Keratinocyte (primary cell): ENCODE measurements around the gene KLK4. TPM values are rescaled to one million over a fixed set of nuclear protein-coding genes. Genes with fewer than 3 reads are reported as not detected.

Experiments
- DNase-seq: peaks from one replicate; pipeline ENCODE4 v3.0.0-alpha.2; 2011; ENCODE audit warnings: low read depth, missing footprints, low spot score
- FAIRE-seq: peaks from 2 replicates; lab custom pipeline; 2011; peaks lifted over from hg19 to GRCh38; lab: Jason Lieb, UNC
- H2AFZ ChIP-seq: 2 replicates; pipeline ENCODE4 v1.6.0; 2012; ENCODE audit warnings: low read length, control low read depth, inconsistent platforms; ENCODE audit not compliant: control insufficient read depth
- H3K27ac ChIP-seq: 2 replicates; pipeline ENCODE4 v1.5.1; 2011; ENCODE audit warnings: low read length; ENCODE audit not compliant: control insufficient read depth, insufficient read depth
- H3K27me3 ChIP-seq: 3 replicates; pipeline ENCODE4 v1.6.0; 2011; ENCODE audit warnings: low read length; ENCODE audit not compliant: control insufficient read depth, insufficient read depth; ENCODE audit errors: extremely low read depth
- H3K36me3 ChIP-seq, 2 experiments: 2 replicates in 1 of 2; 3 replicates in 1 of 2; pipeline ENCODE4 v1.5.1; 2011; ENCODE audit warnings: low read length in 2 of 2, mild to moderate bottlenecking in 1 of 2; ENCODE audit not compliant: control insufficient read depth in 2 of 2, insufficient read depth in 2 of 2; ENCODE audit errors: extremely low read depth in 1 of 2
- H3K4me1 ChIP-seq: 3 replicates; pipeline ENCODE4 v1.5.1; 2011; ENCODE audit warnings: low read length; ENCODE audit not compliant: control insufficient read depth, insufficient read depth; ENCODE audit errors: extremely low read depth
- H3K4me2 ChIP-seq: 3 replicates; pipeline ENCODE4 v1.6.0; 2011; ENCODE audit warnings: low read depth, low read length; ENCODE audit not compliant: control insufficient read depth, insufficient read depth; ENCODE audit errors: extremely low read depth
- H3K4me3 ChIP-seq, 3 experiments: fragments of 200-600 bp in 1 of 3; sonication (generic) in 1 of 3; 2 replicates in 2 of 3; 3 replicates in 1 of 3; pipeline ENCODE4 v1.5.1; 2011 to 2016; ENCODE audit warnings: low read length in 3 of 3, mild to moderate bottlenecking in 3 of 3, control low read depth in 2 of 3, inconsistent platforms in 1 of 3, low read depth in 1 of 3, mixed read lengths in 1 of 3, mixed run types in 1 of 3, moderate library complexity in 1 of 3; ENCODE audit not compliant: control insufficient read depth in 2 of 3, insufficient read depth in 2 of 3; ENCODE audit errors: extremely low read depth in 1 of 3
- H3K79me2 ChIP-seq: 2 replicates; pipeline ENCODE4 v1.6.0; 2012; ENCODE audit warnings: low read length; ENCODE audit not compliant: control insufficient read depth, insufficient read depth
- H3K9ac ChIP-seq: 3 replicates; pipeline ENCODE4 v1.6.0; 2011; ENCODE audit warnings: low read length; ENCODE audit not compliant: control insufficient read depth, insufficient read depth; ENCODE audit errors: extremely low read depth
- H3K9me1 ChIP-seq: 3 replicates; pipeline ENCODE4 v1.6.0; 2011; ENCODE audit warnings: low read length; ENCODE audit not compliant: control insufficient read depth, insufficient read depth; ENCODE audit errors: extremely low read depth
- H3K9me3 ChIP-seq: 2 replicates; pipeline ENCODE4 v1.5.1; 2012; ENCODE audit warnings: low read depth, low read length; ENCODE audit not compliant: control insufficient read depth
- H4K20me1 ChIP-seq: 3 replicates; pipeline ENCODE4 v1.6.0; 2011; ENCODE audit warnings: low read length; ENCODE audit not compliant: control insufficient read depth, insufficient read depth; ENCODE audit errors: extremely low read depth
- CTCF ChIP-seq, 3 experiments: IDR thresholded peaks in 1 of 3; conservative IDR thresholded peaks in 1 of 3; optimal IDR thresholded peaks in 1 of 3; 2 replicates in 2 of 3; 3 replicates in 1 of 3; pipeline versions ENCODE3 to v1.5.1; 2011; ENCODE audit warnings: low read length in 3 of 3, mild to moderate bottlenecking in 3 of 3, moderate library complexity in 2 of 3, control low read depth in 1 of 3, inconsistent platforms in 1 of 3; ENCODE audit not compliant: insufficient read depth in 2 of 3; ENCODE audit errors: extremely low read depth in 1 of 3
- EZH2 ChIP-seq: IDR thresholded peaks from one replicate; pipeline ENCODE4 v1.6.1; 2012; ENCODE audit warnings: inconsistent platforms, mild to moderate bottlenecking, low read length, moderate library complexity
- dilution Hi-C: fragments of 300-500 bp; cut with MboI; formaldehyde crosslinking; loops from one replicate; pipeline ENCODE4 v1.7.0; 2020; ENCODE audit warnings: low sequenced_read_pairs; ENCODE audit not compliant: extremely low pct_ligation_motif_present
- polyA plus RNA-seq, 5 experiments: library from polyadenylated mRNA; depleted of rRNA in 3 of 5; stranded (reverse) in 3 of 5; stranded (forward) in 1 of 5; unstranded in 1 of 5; fragments of >200 nt; gene quantifications; 1 replicate in 1 of 5; 2 replicates in 3 of 5; 3 replicates in 1 of 5; pipeline versions ENCODE4 v1.2.1 to v1.2.3, GENCODE V29; 2011 to 2012; ENCODE audit warnings: missing spikeins in 2 of 5, low read depth in 1 of 5, low replicate concordance in 1 of 5

KLK4 gene
- polyA plus RNA-seq, 1 donor (not counting 4 experiments of a cell fraction or from before 2014, with no cell fraction given): not detected

- Histone ChIP-seq H3K4me2 (no peak overlapping the region), H3K9me3 (peaks cover 2% of the 10 kb centered on the region), H3K9me1 (no peaks in the 10 kb centered on the region), H3K27me3 (peaks cover 15% of the 10 kb centered on the region), H3K27ac (no peak overlapping the region), H2AFZ (no peak overlapping the region), H3K4me3 (no peak overlapping the region), H4K20me1 (no peaks in the 10 kb centered on the region), H3K36me3 (no peaks in the 10 kb centered on the region), H3K4me1 (no peaks in the 10 kb centered on the region), H3K9ac (no peak overlapping the region), H3K79me2 (no peaks in the 10 kb centered on the region)
- FAIRE-seq (no peak), DNase-seq (no peak)
- dilution Hi-C loops: no loop called here
- TF ChIP-seq CTCF (optimal IDR thresholded peaks at IDR 0.05 in 1 of 3, IDR thresholded peaks at IDR 0.05 in 1 of 3, conservative IDR thresholded peaks at IDR 0.05 in 1 of 3; ENCODE audit: extremely low read depth in 1 of 3, insufficient read depth in 2 of 3, low read length in 3 of 3): no peak
- TF ChIP-seq EZH2: no peak
Measured at GRCh38 chr19:50861010-50861409, 50.2 kb downstream of the KLK4 start.

GRCh38 chr19:50859849-50860248, 51.3 kb downstream of the KLK4 start:
- H3K9me1 ChIP-seq: no peaks in the 10 kb centered on the region
- DNase-seq: no peak
- TF ChIP-seq EZH2: no peak
- no peak overlapping the region for H3K4me2 ChIP-seq
- dilution Hi-C loops: no loop called here
- peaks cover 15% of the 10 kb centered on the region for H3K27me3 ChIP-seq
- no peak overlapping the region for H3K9ac ChIP-seq
- no peak overlapping the region for H2AFZ ChIP-seq
- no peaks in the 10 kb centered on the region for H3K79me2 ChIP-seq
- H4K20me1 ChIP-seq: no peaks in the 10 kb centered on the region
- no peak for FAIRE-seq
- H3K27ac ChIP-seq: no peak overlapping the region
- no peak overlapping the region for H3K4me3 ChIP-seq
- H3K36me3 ChIP-seq: no peaks in the 10 kb centered on the region
- H3K9me3 ChIP-seq: peaks cover 2% of the 10 kb centered on the region
- H3K4me1 ChIP-seq: no peaks in the 10 kb centered on the region

DNA sequence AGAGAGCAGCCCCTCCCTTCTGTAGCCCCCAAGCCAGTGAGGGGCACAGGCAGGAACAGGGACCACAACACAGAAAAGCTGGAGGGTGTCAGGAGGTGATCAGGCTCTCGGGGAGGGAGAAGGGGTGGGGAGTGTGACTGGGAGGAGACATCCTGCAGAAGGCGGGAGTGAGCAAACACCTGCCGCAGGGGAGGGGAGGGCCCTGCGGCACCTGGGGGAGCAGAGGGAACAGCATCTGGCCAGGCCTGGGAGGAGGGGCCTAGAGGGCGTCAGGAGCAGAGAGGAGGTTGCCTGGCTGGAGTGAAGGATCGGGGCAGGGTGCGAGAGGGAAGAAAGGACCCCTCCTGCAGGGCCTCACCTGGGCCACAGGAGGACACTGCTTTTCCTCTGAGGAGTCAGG, 52.3 kb downstream of the KLK4 start:
- Histone ChIP-seq H3K9me3 (peaks cover 2% of the 10 kb centered on the region), H4K20me1 (no peaks in the 10 kb centered on the region), H3K79me2 (no peaks in the 10 kb centered on the region), H3K4me2 (no peak overlapping the region), H3K27me3 (peaks cover 20% of the 10 kb centered on the region), H3K27ac (no peak overlapping the region), H3K36me3 (no peaks in the 10 kb centered on the region), H2AFZ (no peak overlapping the region), H3K9ac (no peak overlapping the region), H3K9me1 (no peaks in the 10 kb centered on the region), H3K4me1 (no peaks in the 10 kb centered on the region), H3K4me3 (no peak overlapping the region)
- no peak for TF ChIP-seq EZH2
- TF ChIP-seq CTCF (optimal IDR thresholded peaks at IDR 0.05 in 1 of 3, IDR thresholded peaks at IDR 0.05 in 1 of 3, conservative IDR thresholded peaks at IDR 0.05 in 1 of 3; ENCODE audit: extremely low read depth in 1 of 3, insufficient read depth in 2 of 3, low read length in 3 of 3): no peak
- dilution Hi-C loops: no loop called here
- FAIRE-seq (no peak), DNase-seq (no peak)
